GM18873 (cell line): ENCODE data around the gene BICD1.
"Not testable (repeated sequence)": the region's sequence is repeated elsewhere in the genome, so short reads cannot be mapped to it uniquely, and the experiment has no call there.

Experiments
- ATAC-seq: cut with Tn5 transposase; IDR thresholded peaks from one replicate; pipeline ENCODE4 v1.9.1; 2021; ENCODE audit warnings: mild to moderate bottlenecking, moderate library complexity, moderate number of reproducible peaks; ENCODE audit not compliant: unreplicated experiment, low FRiP score

BICD1 gene

DNA sequence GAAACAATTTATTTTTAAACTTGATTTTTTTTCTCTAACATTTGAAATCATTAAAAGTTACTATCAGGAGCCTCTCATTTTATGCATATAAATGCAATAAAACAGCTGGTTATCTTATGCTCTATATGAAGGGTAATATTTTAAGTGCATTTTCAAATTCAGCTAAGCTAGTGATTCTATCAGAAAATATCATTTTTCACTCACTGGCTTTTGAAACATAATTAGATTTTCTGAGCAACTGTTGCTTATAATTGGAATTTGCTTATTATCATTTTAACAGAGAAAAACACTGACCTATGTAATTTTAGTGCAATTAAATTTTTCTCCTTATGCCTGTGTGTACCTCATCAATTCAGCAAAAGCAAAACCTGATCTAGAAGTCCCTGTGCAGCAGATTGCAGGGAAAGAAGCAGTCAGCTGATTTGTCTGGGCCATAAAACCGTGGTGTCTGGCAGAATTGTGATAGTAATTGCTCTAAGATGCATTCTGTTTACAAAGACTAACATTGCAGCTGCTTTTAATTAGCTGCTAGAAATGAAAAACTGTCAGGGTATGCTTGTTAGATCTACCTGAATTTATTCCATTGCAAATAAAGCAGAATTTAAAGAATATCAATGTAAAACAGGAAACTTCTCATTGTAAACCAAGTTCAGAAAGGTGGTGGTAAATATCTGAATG lies 75.0 kb downstream of the BICD1 start:
- no peak for ATAC-seq

DNA sequence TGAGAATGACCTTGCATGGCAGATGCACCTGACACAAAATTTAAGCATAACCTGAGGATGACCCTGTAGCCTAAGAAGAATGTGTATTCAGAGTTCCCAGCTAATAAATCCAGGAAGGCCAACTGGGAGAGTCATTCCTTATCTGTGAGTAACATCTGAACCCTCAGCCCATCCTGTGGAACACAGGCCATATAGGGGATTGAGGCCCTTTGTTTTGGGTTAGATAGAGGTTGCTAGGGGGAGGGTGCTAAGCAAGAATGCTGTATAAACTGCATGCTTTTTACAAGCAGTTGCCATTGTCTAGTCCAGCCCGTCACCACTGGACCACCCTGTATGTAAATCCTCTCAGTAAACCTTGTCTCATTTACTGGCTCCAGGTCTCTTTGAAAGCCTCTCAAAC lies 77.0 kb downstream of the BICD1 start:
- ATAC-seq = no peak

- not testable (repeated sequence) for ATAC-seq
These were observed 80.5 kb downstream of the BICD1 start for GRCh38 chr12:32187127-32187526.

GRCh38 chr12:32191445-32191844 lies 84.8 kb downstream of the BICD1 start:
- no peak for ATAC-seq

- ATAC-seq = no peak
These were observed 89.9 kb downstream of the BICD1 start for GRCh38 chr12:32196250-32197198.

- ATAC-seq = no peak
These were observed 90.8 kb downstream of the BICD1 start for GRCh38 chr12:32197421-32197820.

DNA sequence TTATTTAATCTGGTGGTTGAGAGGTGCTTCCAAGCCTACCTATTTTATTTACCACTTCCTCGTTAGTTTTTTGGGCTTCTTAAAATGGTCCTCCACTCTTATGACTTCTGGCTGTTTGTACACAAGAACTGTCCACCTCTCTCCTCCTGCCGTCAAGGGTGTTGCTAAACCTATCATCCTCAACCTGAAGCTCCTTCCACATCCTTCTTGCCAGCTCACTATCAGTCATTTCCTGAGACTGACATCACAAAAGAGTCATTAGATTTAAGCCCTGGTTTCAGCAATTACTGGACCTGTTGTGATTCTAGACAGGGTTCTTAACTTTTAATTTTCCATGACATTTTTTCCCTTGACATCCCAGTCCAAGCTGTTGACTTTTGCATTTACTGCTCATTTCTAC lies 91.9 kb downstream of the BICD1 start:
- ATAC-seq = no peak

- no peak for ATAC-seq
These were observed 94.4 kb downstream of the BICD1 start for GRCh38 chr12:32201096-32201495.

DNA sequence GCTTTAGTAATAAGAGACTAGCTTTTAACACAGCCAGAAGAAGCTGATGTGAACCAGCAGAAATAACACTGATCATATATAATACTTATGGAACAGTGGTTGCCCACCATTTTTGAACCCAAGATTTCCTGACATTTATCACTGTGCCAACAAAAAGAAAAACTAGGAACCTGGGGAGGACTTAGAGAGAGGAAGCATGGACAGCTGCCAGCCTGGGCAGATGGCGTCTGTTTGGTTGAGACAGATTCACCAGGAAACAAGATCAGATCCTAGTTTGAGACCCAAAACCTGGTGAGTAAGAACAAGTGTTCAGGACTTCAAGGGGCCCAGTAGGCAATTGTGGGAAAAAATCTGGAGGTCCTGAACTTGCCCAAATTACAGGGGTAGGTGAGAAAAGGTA lies 95.3 kb downstream of the BICD1 start:
- ATAC-seq = no peak

GRCh38 chr12:32205731-32206130 lies 99.1 kb downstream of the BICD1 start:
- no peak for ATAC-seq

DNA sequence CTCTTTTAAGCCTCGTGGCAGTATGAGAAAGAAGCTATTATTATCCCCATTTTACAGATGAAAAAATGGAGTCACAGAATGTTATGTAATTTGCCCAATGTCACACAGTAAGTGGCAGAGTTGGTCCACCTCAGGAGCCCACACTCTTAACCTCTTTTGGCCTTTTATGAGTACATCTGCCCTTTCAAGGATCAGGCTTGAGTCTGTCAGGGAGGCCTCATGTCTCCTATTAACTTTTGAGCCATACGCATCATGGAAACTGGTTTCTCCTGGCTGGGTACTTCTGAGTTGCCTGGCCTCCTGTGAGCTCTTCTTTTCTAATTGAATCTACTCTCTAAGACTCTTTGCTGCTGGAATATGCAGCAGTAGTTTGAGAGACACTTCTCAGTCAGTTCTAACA lies 101.7 kb downstream of the BICD1 start:
- no peak for ATAC-seq

DNA sequence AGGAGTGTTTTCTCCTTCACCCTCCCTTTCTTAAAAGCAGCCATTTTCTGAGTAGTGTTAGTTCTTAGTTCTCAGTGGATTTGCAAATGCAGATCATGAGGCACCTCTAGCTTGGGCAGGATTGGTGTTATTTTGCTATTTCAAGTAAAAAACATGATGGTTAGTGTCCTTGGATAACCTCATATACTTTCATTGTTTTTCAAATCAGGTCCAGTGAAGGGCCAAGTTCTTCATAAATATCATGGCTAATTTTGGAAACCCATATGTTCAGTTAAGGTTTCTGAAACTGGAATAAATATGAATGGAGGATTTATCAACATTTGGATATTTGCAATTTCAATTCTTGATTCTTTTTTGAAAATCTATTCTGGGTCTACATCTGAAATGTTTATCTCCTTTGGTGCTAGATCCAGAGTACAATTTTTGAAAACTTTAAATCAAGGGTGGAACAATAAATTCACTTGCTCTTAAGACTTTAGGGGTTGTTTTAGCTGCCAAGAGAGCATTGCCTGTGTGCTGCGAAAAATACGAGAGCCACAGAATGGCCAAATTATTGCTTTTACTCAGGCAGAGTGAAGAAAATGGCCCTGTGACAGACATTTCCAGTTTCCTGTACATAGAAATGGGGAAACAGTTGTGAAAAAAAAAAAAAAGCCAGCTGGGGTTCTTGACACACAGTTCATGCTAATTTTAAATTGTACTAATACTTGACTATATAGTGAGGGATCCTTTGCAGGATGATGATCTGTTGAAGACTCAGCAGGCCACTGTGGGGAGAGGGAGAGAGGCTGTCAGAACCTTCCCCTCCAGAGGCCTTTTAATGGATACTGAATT lies 104.6 kb downstream of the BICD1 start:
- no peak for ATAC-seq

- no peak for ATAC-seq
These were observed 105.2 kb downstream of the BICD1 start for GRCh38 chr12:32211900-32212156.

GRCh38 chr12:32214723-32215122 lies 108.1 kb downstream of the BICD1 start:
- no peak for ATAC-seq

GRCh38 chr12:32217354-32218310 lies 111.0 kb downstream of the BICD1 start:
- no peak for ATAC-seq

DNA sequence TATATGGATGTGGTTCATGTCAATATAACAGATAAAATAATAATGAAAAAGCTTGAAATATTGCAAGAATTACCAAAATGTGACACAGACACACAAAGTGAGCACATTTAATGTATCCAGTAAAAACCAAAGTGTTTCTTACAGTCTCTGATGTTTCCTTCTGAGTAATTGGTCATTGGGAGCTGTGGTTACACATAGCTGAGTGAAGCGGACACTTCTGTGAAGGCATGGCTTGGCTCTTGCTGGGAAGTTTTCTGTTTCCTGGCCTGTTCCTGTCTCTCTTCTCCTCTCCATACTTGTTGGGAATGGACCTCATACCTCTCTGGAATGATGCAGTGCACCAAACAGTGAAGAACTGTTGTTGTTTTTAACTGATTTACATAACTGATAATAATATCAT lies 117.3 kb downstream of the BICD1 start:
- ATAC-seq = no peak

- ATAC-seq = no peak
These were observed 120.1 kb downstream of the BICD1 start for GRCh38 chr12:32226768-32227167.

DNA sequence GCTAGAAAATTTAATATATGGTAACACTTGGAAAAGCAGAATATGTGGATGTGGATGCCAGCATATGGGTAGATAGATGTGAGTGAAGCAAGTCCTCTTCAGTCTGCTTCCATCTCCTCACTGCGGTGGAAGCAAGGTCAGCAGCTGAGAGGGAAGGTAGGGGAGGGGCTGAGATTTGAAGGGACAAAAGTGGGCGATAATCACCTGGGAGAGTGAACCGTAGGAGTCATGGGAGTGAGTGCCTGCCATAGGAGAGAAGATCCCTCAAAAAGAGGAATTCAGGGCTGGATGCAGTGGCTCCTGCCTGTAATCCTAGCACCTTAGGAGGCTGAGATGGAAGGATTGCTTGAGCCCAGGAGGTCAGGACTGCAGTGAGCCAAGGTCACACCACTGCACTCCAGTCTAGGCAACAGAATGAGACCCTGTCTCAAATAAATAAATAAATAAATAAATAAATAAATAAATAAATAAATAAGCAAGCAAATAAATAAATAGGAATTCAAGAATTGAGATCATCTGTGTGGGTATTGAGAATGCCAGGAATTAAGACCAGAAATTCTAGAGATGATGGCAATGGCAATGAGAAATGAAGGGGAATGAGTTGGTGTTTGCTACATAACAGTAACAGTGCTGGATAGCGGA lies 123.4 kb downstream of the BICD1 start:
- no peak for ATAC-seq

GRCh38 chr12:32230613-32230993 lies 124.0 kb downstream of the BICD1 start:
- no peak for ATAC-seq

- ATAC-seq = not testable (repeated sequence)
These were observed 124.7 kb downstream of the BICD1 start for GRCh38 chr12:32231361-32231760.
